Ovary (tissue), 3 donors: Measurements from ENCODE around the gene CCR5.

Experiments used
- CTCF ChIP-seq, 3 donors: fragments of 450-650 bp in 2 of 3; fragments of 200-600 bp in 1 of 3; IDR thresholded peaks; one replicate each; pipeline versions ENCODE4 v1.5.1 to v1.8.0; 2016 to 2022; ENCODE audit warnings: antibody characterized with exemption in 3 of 3, mild to moderate bottlenecking in 1 of 3
- EP300 ChIP-seq: sonication (generic); formaldehyde crosslinking; IDR thresholded peaks from one replicate; pipeline ENCODE4 v1.6.1; 2017; ENCODE audit warnings: antibody characterized with exemption
- POLR2A ChIP-seq: fragments of 450-650 bp; IDR thresholded peaks from one replicate; pipeline ENCODE4 v1.6.1; 2017; ENCODE audit warnings: antibody characterized with exemption, mild to moderate bottlenecking, moderate library complexity
- donor health status: DM: no; HTN: no; CAD: no.

GRCh38 chr3:46411271-46411670 is 40.5 kb downstream of the CCR5 start:
- TF ChIP-seq CTCF (IDR thresholded peaks at IDR 0.05) = no peak
- no peak for TF ChIP-seq POLR2A
- TF ChIP-seq EP300 = no peak
